ENCODE results near the gene SLC41A2. TPM values are rescaled to one million over a fixed set of nuclear protein-coding genes. Genes with fewer than 3 reads are reported as not detected.

SLC41A2 gene
- total RNA-seq = 10 to 100 TPM; 10.3 to 52.6 (median 23.9) TPM

GRCh38 chr12:104958001-104958804, at the start of gene SLC41A2:
TSS of gene SLC41A2 (minus strand) at chr12:104958290. CDS start at chr12:104928527, 29,763 bp downstream.
- TF ChIP-seq CTCF (IDR thresholded peaks at IDR 0.05) (peak in 3 of 4 experiments; percentile 23 to 62 (median 43)), POLR2A (IDR thresholded peaks at IDR 0.05) (peak in 1 of 2 donors; percentile 53)
- DNase-seq = peak; percentile 81 to 88
- no peaks in the 10 kb centered on the region for H3K36me3 ChIP-seq
- H3K27me3 ChIP-seq = no peaks in the 10 kb centered on the region
- peaks cover 0 to 3% of the 10 kb centered on the region in 2 donors for H3K4me1 ChIP-seq
- no peaks in the 10 kb centered on the region for H3K9me3 ChIP-seq
- H3K4me3 ChIP-seq = peak within 1 kb of the TSS; percentile 66 to 94
- peak within 1 kb of the TSS; percentile 80 to 94 for H3K27ac ChIP-seq
- intact Hi-C loops (cut with DNase I; ENCODE audit: low total_unique reads) = no loop called here

GRCh38 chr12:105001476-105001875, 43.4 kb upstream of the SLC41A2 start:
- no peaks in the 10 kb centered on the region for H3K4me1 ChIP-seq
- H3K4me3 ChIP-seq = no peak overlapping the region
- intact Hi-C loops (cut with DNase I; ENCODE audit: low total_unique reads) = no loop called here
- H3K27ac ChIP-seq = no peak overlapping the region
- TF ChIP-seq CTCF (IDR thresholded peaks at IDR 0.05) (no peak), POLR2A (IDR thresholded peaks at IDR 0.05) (no peak)
- DNase-seq = no peak
- no peaks in the 10 kb centered on the region for H3K27me3 ChIP-seq
- no peaks in the 10 kb centered on the region for H3K9me3 ChIP-seq
- H3K36me3 ChIP-seq = no peaks in the 10 kb centered on the region

GRCh38 chr12:104999347-104999685, 41.2 kb upstream of the SLC41A2 start:
- TF ChIP-seq CTCF (IDR thresholded peaks at IDR 0.05) = no peak
- intact Hi-C loops (cut with DNase I; ENCODE audit: low total_unique reads) = no loop called here
- H3K27ac ChIP-seq = no peak overlapping the region
- DNase-seq = no peak
- H3K4me1 ChIP-seq = no peaks in the 10 kb centered on the region
- no peaks in the 10 kb centered on the region for H3K9me3 ChIP-seq
- H3K4me3 ChIP-seq = no peak overlapping the region
- no peaks in the 10 kb centered on the region for H3K27me3 ChIP-seq
- H3K36me3 ChIP-seq = no peaks in the 10 kb centered on the region

- Histone ChIP-seq H3K36me3 (no peaks in the 10 kb centered on the region), H3K27me3 (no peaks in the 10 kb centered on the region), H3K9me3 (no peaks in the 10 kb centered on the region), H3K4me3 (no peak overlapping the region), H3K4me1 (no peaks in the 10 kb centered on the region), H3K27ac (no peak overlapping the region)
- intact Hi-C loops (cut with DNase I; ENCODE audit: low total_unique reads) = no loop called here
- no peak for TF ChIP-seq CTCF (IDR thresholded peaks at IDR 0.05)
- TF ChIP-seq POLR2A (IDR thresholded peaks at IDR 0.05) = no peak
- DNase-seq = no peak
Measured at GRCh38 chr12:104998423-104999346, 40.6 kb upstream of the SLC41A2 start.

GRCh38 chr12:104997541-104997940, 39.5 kb upstream of the SLC41A2 start:
- no peaks in the 10 kb centered on the region for H3K36me3 ChIP-seq
- no peaks in the 10 kb centered on the region for H3K27me3 ChIP-seq
- intact Hi-C loops (cut with DNase I; ENCODE audit: low total_unique reads) = no loop called here
- no peak overlapping the region for H3K4me3 ChIP-seq
- no peaks in the 10 kb centered on the region for H3K4me1 ChIP-seq
- no peak for DNase-seq
- TF ChIP-seq CTCF (IDR thresholded peaks at IDR 0.05) = no peak
- TF ChIP-seq POLR2A (IDR thresholded peaks at IDR 0.05) = no peak
- no peak overlapping the region for H3K27ac ChIP-seq
- no peaks in the 10 kb centered on the region for H3K9me3 ChIP-seq
